ENCODE measurements around the gene ZNF45. TPM values are rescaled to one million over a fixed set of nuclear protein-coding genes. Genes with fewer than 3 reads are reported as not detected.

ZNF45 gene
- polyA plus RNA-seq, 2 of the 4 experiments (the other 2 are of a cell fraction), result 14.8 to 20.9 TPM

DNA sequence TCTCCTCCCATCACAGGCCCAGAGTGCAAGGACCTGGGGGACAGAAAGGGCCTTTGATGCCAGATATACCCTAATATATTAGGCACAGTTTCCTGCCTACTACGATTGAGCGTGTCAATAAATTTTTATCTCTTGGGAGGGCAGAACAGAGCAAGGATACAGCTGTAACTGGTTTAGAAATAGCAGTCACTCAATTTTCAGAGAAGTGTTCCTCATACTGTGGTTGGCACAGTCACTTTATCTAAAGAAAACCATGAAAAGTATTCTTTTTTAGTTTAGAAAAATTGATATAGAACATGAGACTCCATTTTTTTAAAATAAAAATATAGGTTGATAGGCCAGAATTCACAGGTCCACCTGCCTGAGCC is 48.4 kb upstream of the ZNF45 start:
- WGBS (ENCODE audit: missing lambda C conversion rate), result 87% methylated on average over 2 of the region's 2 CpGs
- TF ChIP-seq, protein P1, sequence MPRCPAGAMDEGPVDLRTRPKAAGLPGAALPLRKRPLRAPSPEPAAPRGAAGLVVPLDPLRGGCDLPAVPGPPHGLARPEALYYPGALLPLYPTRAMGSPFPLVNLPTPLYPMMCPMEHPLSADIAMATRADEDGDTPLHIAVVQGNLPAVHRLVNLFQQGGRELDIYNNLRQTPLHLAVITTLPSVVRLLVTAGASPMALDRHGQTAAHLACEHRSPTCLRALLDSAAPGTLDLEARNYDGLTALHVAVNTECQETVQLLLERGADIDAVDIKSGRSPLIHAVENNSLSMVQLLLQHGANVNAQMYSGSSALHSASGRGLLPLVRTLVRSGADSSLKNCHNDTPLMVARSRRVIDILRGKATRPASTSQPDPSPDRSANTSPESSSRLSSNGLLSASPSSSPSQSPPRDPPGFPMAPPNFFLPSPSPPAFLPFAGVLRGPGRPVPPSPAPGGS (IDR thresholded peaks at IDR 0.05), result no peak
- TF ChIP-seq CEBPB (IDR thresholded peaks at IDR 0.05) (no peak), CBX8 (IDR thresholded peaks at IDR 0.05) (no peak), RCOR1 (IDR thresholded peaks at IDR 0.05; ENCODE audit: low read depth, low read length) (no peak), HOXB5 (CRISPR knock-in tag; IDR thresholded peaks at IDR 0.05) (no peak), MAFK (IDR thresholded peaks at IDR 0.05; ENCODE audit: partially characterized antibody) (no peak), RARB (CRISPR knock-in tag; IDR thresholded peaks at IDR 0.05) (no peak), NFE2L2 (conservative IDR thresholded peaks at IDR 0.05; ENCODE audit: low read length) (no peak), HOXB13 (CRISPR knock-in tag; IDR thresholded peaks at IDR 0.05; ENCODE audit: low read depth) (no peak), KDM5A (IDR thresholded peaks at IDR 0.05) (no peak)
- TF ChIP-seq, protein P2, sequence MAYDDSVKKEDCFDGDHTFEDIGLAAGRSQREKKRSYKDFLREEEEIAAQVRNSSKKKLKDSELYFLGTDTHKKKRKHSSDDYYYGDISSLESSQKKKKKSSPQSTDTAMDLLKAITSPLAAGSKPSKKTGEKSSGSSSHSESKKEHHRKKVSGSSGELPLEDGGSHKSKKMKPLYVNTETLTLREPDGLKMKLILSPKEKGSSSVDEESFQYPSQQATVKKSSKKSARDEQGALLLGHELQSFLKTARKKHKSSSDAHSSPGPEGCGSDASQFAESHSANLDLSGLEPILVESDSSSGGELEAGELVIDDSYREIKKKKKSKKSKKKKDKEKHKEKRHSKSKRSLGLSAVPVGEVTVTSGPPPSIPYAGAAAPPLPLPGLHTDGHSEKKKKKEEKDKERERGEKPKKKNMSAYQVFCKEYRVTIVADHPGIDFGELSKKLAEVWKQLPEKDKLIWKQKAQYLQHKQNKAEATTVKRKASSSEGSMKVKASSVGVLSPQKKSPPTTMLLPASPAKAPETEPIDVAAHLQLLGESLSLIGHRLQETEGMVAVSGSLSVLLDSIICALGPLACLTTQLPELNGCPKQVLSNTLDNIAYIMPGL (CRISPR knock-in tag; IDR thresholded peaks at IDR 0.05; ENCODE audit: borderline replicate concordance), result no peak
- CTCF ChIA-PET, result interaction anchor here (0.7 kb wide), 1 partner anchor 18 kb away, joined by 4 read pairs; no protein-coding TSS in a partner anchor

DNA sequence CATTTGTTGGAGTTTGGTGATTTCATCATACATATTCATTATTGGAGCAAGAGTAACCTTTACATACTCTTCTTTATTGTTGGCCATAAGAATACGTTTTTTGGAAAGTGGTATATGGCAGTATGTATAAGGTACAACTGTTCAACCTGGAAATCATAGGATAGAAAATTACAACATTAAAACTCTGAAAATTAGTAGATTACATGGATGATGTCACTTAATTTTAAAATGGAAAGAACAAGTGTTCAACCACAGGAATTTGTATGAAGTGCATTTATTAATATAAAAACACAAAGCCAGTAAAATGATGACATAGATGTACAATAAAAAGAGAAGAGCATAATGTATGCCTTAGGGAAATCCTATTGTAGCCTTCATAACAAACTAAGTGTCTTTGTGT is 41.6 kb upstream of the ZNF45 start:
- ATAC-seq, result no peak
- CTCF ChIA-PET, result no interaction called here
- no peak overlapping the region for H3K4me2 ChIP-seq
- H3K4me1 ChIP-seq, result no peaks in the 10 kb centered on the region
- TF ChIP-seq, protein P3, sequence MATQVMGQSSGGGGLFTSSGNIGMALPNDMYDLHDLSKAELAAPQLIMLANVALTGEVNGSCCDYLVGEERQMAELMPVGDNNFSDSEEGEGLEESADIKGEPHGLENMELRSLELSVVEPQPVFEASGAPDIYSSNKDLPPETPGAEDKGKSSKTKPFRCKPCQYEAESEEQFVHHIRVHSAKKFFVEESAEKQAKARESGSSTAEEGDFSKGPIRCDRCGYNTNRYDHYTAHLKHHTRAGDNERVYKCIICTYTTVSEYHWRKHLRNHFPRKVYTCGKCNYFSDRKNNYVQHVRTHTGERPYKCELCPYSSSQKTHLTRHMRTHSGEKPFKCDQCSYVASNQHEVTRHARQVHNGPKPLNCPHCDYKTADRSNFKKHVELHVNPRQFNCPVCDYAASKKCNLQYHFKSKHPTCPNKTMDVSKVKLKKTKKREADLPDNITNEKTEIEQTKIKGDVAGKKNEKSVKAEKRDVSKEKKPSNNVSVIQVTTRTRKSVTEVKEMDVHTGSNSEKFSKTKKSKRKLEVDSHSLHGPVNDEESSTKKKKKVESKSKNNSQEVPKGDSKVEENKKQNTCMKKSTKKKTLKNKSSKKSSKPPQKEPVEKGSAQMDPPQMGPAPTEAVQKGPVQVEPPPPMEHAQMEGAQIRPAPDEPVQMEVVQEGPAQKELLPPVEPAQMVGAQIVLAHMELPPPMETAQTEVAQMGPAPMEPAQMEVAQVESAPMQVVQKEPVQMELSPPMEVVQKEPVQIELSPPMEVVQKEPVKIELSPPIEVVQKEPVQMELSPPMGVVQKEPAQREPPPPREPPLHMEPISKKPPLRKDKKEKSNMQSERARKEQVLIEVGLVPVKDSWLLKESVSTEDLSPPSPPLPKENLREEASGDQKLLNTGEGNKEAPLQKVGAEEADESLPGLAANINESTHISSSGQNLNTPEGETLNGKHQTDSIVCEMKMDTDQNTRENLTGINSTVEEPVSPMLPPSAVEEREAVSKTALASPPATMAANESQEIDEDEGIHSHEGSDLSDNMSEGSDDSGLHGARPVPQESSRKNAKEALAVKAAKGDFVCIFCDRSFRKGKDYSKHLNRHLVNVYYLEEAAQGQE (IDR thresholded peaks at IDR 0.05), result no peak
- TF ChIP-seq, protein P4, sequence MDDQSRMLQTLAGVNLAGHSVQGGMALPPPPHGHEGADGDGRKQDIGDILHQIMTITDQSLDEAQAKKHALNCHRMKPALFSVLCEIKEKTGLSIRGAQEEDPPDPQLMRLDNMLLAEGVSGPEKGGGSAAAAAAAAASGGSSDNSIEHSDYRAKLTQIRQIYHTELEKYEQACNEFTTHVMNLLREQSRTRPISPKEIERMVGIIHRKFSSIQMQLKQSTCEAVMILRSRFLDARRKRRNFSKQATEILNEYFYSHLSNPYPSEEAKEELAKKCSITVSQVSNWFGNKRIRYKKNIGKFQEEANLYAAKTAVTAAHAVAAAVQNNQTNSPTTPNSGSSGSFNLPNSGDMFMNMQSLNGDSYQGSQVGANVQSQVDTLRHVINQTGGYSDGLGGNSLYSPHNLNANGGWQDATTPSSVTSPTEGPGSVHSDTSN (IDR thresholded peaks at IDR 0.05), result no peak
- TF ChIP-seq ZFP36 (IDR thresholded peaks at IDR 0.05; ENCODE audit: borderline replicate concordance, partially characterized antibody) (no peak), CEBPB (IDR thresholded peaks at IDR 0.05) (no peak), TFCP2L1 (CRISPR knock-in tag; IDR thresholded peaks at IDR 0.05) (no peak), BHLHE40 (IDR thresholded peaks at IDR 0.05; ENCODE audit: low read depth, low read length) (no peak), HOXA7 (CRISPR knock-in tag; IDR thresholded peaks at IDR 0.05) (no peak), FOSL2 (IDR thresholded peaks at IDR 0.05) (no peak), FOSL2 (CRISPR knock-in tag; IDR thresholded peaks at IDR 0.05) (no peak), EHF (CRISPR knock-in tag; IDR thresholded peaks at IDR 0.05) (no peak), CHD4 (IDR thresholded peaks at IDR 0.05; ENCODE audit: borderline replicate concordance) (no peak), FOSB (CRISPR knock-in tag; IDR thresholded peaks at IDR 0.05) (no peak), NPAS2 (CRISPR knock-in tag; IDR thresholded peaks at IDR 0.05; ENCODE audit: borderline replicate concordance) (no peak)
- TF ChIP-seq, protein P2 (CRISPR knock-in tag; IDR thresholded peaks at IDR 0.05; ENCODE audit: borderline replicate concordance), result no peak
- TF ChIP-seq, protein P1 (IDR thresholded peaks at IDR 0.05), result no peak
- 4% methylated on average over 1 of the region's 1 CpG for WGBS (ENCODE audit: missing lambda C conversion rate)
- FAIRE-seq, result peak; percentile 84
- POLR2A ChIA-PET, result no interaction called here
- no peak overlapping the region for H3K27ac ChIP-seq
- no peak overlapping the region for H3K4me3 ChIP-seq
- no peak for DNase-seq (ENCODE audit: low read depth in 1 of 2, low spot score in 1 of 2)
- H3K9me3 ChIP-seq, result peaks cover 84% of the 10 kb centered on the region

More for the DNA sequence above, 48.4 kb upstream of the ZNF45 start:
- peak overlapping the region; percentile 37 to 83; a peak in 4 of 6 replicates for H3K27ac ChIP-seq
- DNase-seq (ENCODE audit: low read depth in 1 of 2, low spot score in 1 of 2) (no peak), ATAC-seq (peak in 1 of 2 experiments; percentile 5; a peak in 2 of 6 replicates), FAIRE-seq (no peak)
- H3K9me3 ChIP-seq, result peaks cover 71% of the 10 kb centered on the region
- H3K4me3 ChIP-seq, result peak overlapping the region; percentile 67
- H3K4me2 ChIP-seq, result peak overlapping the region; percentile 67
- H3K4me1 ChIP-seq, result no peaks in the 10 kb centered on the region
- POLR2A ChIA-PET, result interaction anchor here (0.5 to 1.7 kb wide), 2 partner anchors 39 to 48 kb away, joined by 3 to 4 read pairs; partner anchors contain the start of gene ZNF45
